K562 (cell line): Measurements from ENCODE around the gene DRGX. TPM values are rescaled to one million over a fixed set of nuclear protein-coding genes. Genes with fewer than 3 reads are reported as not detected.
A peak's percentile ranks its signal among the peaks of the same experiment; 100 is the strongest.

Source experiments
- ATAC-seq: fragments of 200-7000 bp; cut with Tn5 transposase; 3 replicates; pipeline ENCODE4 v1.9.1; 2020; ENCODE audit warnings: moderate library complexity
- BruUV-seq: library from RNA; stranded (reverse); fragments of 400-500 nt; replicated peaks from 2 replicates; lab custom pipeline; 2021; lab: Mats Ljungman, UMichigan
- CTCF ChIA-PET: fragments of 300-600 bp; formaldehyde crosslinking; extraction: SDS; loops from one replicate; lab custom pipeline; 2021; ENCODE audit warnings: low intra/inter-chr PET ratio; lab: Yijun Ruan, JAX
- POLR2A ChIA-PET: fragments of 300-600, 350-650 bp; sonication (Branson Sonifier 250); formaldehyde crosslinking; extraction: SDS; loops from one replicate; lab custom pipeline; 2021; ENCODE audit warnings: antibody characterized with exemption, inconsistent platforms; lab: Yijun Ruan, JAX
- DNase-seq, 4 experiments: peaks; one replicate each; pipeline versions ENCODE4 v3.0.0 to v3.0.0-alpha.2; 2011 to 2018; ENCODE audit warnings: low spot score in 3 of 4, mixed read lengths in 3 of 4; ENCODE audit errors: extremely low read depth in 1 of 4
- FAIRE-seq: peaks from 2 replicates; lab custom pipeline; 2011; peaks lifted over from hg19 to GRCh38; lab: Jason Lieb, UNC
- H2AFZ ChIP-seq: 2 replicates; pipeline ENCODE4 v1.6.0; 2011; ENCODE audit warnings: low read depth, low read length, control low read depth, inconsistent platforms
- H3K27ac ChIP-seq: fragments of 200-600 bp; 3 replicates; pipeline ENCODE4 v1.8.0; 2011; ENCODE audit warnings: low read depth, mild to moderate bottlenecking, control low read depth, inconsistent platforms, low read length, moderate library complexity, mixed read lengths; ENCODE audit errors: extremely low read depth
- H3K27me3 ChIP-seq, 2 experiments: fragments of 300-600 bp in 1 of 2; 2 replicates in 1 of 2; 3 replicates in 1 of 2; pipeline versions ENCODE4 v1.6.0 to v1.8.0; 2011; ENCODE audit warnings: inconsistent platforms in 2 of 2, low read length in 2 of 2, mild to moderate bottlenecking in 1 of 2, mixed read lengths in 1 of 2, moderate library complexity in 1 of 2; ENCODE audit not compliant: control insufficient read depth in 2 of 2, insufficient read depth in 2 of 2
- H3K36me3 ChIP-seq: fragments of 300-600 bp; 3 replicates; pipeline ENCODE4 v1.8.0; 2011; ENCODE audit warnings: mild to moderate bottlenecking, low read length, inconsistent platforms; ENCODE audit not compliant: control insufficient read depth, insufficient read depth
- H3K4me1 ChIP-seq, 2 experiments: fragments of 200-600 bp in 1 of 2; replicated peaks in 1 of 2; 2 replicates in 1 of 2; 3 replicates in 1 of 2; pipeline versions ENCODE4 v1.5.1 to v1.8.0; 2011; ENCODE audit warnings: inconsistent platforms in 2 of 2, low read length in 2 of 2, mild to moderate bottlenecking in 1 of 2, mixed read lengths in 1 of 2, moderate library complexity in 1 of 2; ENCODE audit not compliant: control insufficient read depth in 2 of 2, insufficient read depth in 2 of 2
- H3K4me2 ChIP-seq: 2 replicates; pipeline ENCODE4 v1.6.1; 2011; ENCODE audit warnings: low read length, control low read depth, inconsistent platforms, mixed read lengths; ENCODE audit not compliant: insufficient read depth
- H3K4me3 ChIP-seq: fragments of 200-600 bp; sonication (generic), shearing (Covaris generic); 2 replicates; pipeline ENCODE4 v1.5.1; 2016; ENCODE audit warnings: control low read depth, inconsistent platforms
- H3K79me2 ChIP-seq: fragments of 200-600 bp; 3 replicates; pipeline ENCODE4 v1.8.0; 2011; ENCODE audit warnings: low read length, inconsistent platforms; ENCODE audit not compliant: control insufficient read depth, insufficient read depth
- H3K9ac ChIP-seq, 2 experiments: 2 replicates each; pipeline versions ENCODE4 v1.6.0 to v1.6.1; 2011; ENCODE audit warnings: low read depth in 2 of 2, low read length in 2 of 2, control low read depth in 1 of 2, inconsistent platforms in 1 of 2, mild to moderate bottlenecking in 1 of 2, mixed read lengths in 1 of 2; ENCODE audit not compliant: insufficient read depth in 1 of 2
- H3K9me1 ChIP-seq: one replicate; pipeline ENCODE4 v1.6.0; 2011; ENCODE audit warnings: inconsistent platforms, mild to moderate bottlenecking, low read length, moderate library complexity; ENCODE audit not compliant: control insufficient read depth, insufficient read depth
- H3K9me3 ChIP-seq: replicated peaks from 2 replicates; pipeline ENCODE4 v1.5.1; 2011; ENCODE audit warnings: low read depth, low read length, inconsistent platforms; ENCODE audit not compliant: control insufficient read depth, insufficient read depth
- H4K20me1 ChIP-seq: replicated peaks from 2 replicates; pipeline ENCODE4 v1.6.1; 2011; ENCODE audit warnings: low read length, inconsistent platforms, mixed read lengths; ENCODE audit not compliant: control insufficient read depth, insufficient read depth
- ADNP ChIP-seq: fragments of 200-800 bp; sonication (Bioruptor generic); IDR thresholded peaks from 2 replicates; pipeline ENCODE4 v1.6.1; 2016; ENCODE audit warnings: missing genetic modification characterization, missing compliant biosample characterization
- CEBPB ChIP-seq: fragments of 450-650 bp; IDR thresholded peaks from 2 replicates; pipeline ENCODE4 v1.6.1; 2016; ENCODE audit warnings: missing genetic modification characterization, missing compliant biosample characterization
- MEIS2 ChIP-seq: fragments of 450-650 bp; IDR thresholded peaks from 2 replicates; pipeline ENCODE4 v1.6.1; 2014; ENCODE audit warnings: mild to moderate bottlenecking; ENCODE audit not compliant: partially characterized antibody
- RAD21 ChIP-seq, 2 experiments: fragments of 250-450 bp in 1 of 2; fragments of 450-650 bp in 1 of 2; sonication (Bioruptor Pico) in 1 of 2; formaldehyde crosslinking in 1 of 2; IDR thresholded peaks in 1 of 2; conservative IDR thresholded peaks in 1 of 2; 2 replicates each; pipeline versions ENCODE4 v1.4.0 to v1.8.0; 2020 to 2022; ENCODE audit warnings: mild to moderate bottlenecking in 2 of 2, moderate library complexity in 1 of 2
- TEAD4 ChIP-seq, 2 experiments: sonication (generic) in 1 of 2; formaldehyde crosslinking in 1 of 2; IDR thresholded peaks; 2 replicates each; pipeline versions ENCODE4 v1.6.1 to v1.8.0; 2012 to 2022; ENCODE audit warnings: borderline replicate concordance in 1 of 2, inconsistent platforms in 1 of 2, low read length in 1 of 2, mild to moderate bottlenecking in 1 of 2, missing genetic modification reagents in 1 of 2
- WGBS: fragments of 100-300 bp; shearing (Covaris generic); methylation state at CpG from one replicate; pipeline ENCODE4 v1.1.6; 2016; ENCODE audit warnings: low coverage, mixed read lengths; ENCODE audit not compliant: insufficient coverage; ENCODE audit errors: missing lambda C conversion rate; 5-methylcytosine and 5-hydroxymethylcytosine counted together
- in situ Hi-C: fragments of 300-500 bp; cut with MboI; formaldehyde crosslinking; loops from 4 replicates; pipeline ENCODE4 v1.15.0; 2018; ENCODE audit warnings: inconsistent platforms, mixed read lengths
- intact Hi-C: fragments of 100-400 bp; cut with micrococcal nuclease; formaldehyde crosslinking; loops from 2 replicates; pipeline ENCODE4 v1.14.2; 2022
- polyA plus RNA-seq, 8 experiments: library from polyadenylated mRNA; depleted of rRNA in 4 of 8; stranded (reverse) in 5 of 8; unstranded in 3 of 8; fragments of >200 nt; fragmentation: Nextera tagmentation in 2 of 8; fragmentation: Illumina TruSeq in 1 of 8; extraction: Ambion mirVana in 2 of 8; extraction: Trizol in 1 of 8; gene quantifications; 2 replicates each; pipeline versions ENCODE4 v1.2.1 to v1.2.3, GENCODE V29; 2011 to 2014; ENCODE audit warnings: inconsistent platforms in 1 of 8, missing spikeins in 1 of 8
- total RNA-seq, 7 experiments: library from RNA; depleted of rRNA in 6 of 7; stranded (reverse); fragments of >200 nt in 6 of 7; fragmentation: Illumina TruSeq in 2 of 7; extraction: Trizol in 2 of 7; gene quantifications; 2 replicates each; pipeline versions ENCODE4 v1.2.1 to v1.2.3, GENCODE V29; 2011 to 2021; ENCODE audit warnings: low replicate concordance in 1 of 7
- TF ChIP-seq, protein P1 (sequence below), 2 experiments: fragments of 450-650 bp; formaldehyde crosslinking in 1 of 2; IDR thresholded peaks; 2 replicates each; pipeline versions ENCODE4 v1.4.0 to v1.6.1; 2014 to 2020; ENCODE audit warnings: mild to moderate bottlenecking in 2 of 2, borderline replicate concordance in 1 of 2, low read depth in 1 of 2

Gene DRGX
- total and polyA plus RNA-seq, 9 of the 15 experiments (the other 6 are each of a cell fraction or from before 2014, with no cell fraction given): not detected

DNA sequence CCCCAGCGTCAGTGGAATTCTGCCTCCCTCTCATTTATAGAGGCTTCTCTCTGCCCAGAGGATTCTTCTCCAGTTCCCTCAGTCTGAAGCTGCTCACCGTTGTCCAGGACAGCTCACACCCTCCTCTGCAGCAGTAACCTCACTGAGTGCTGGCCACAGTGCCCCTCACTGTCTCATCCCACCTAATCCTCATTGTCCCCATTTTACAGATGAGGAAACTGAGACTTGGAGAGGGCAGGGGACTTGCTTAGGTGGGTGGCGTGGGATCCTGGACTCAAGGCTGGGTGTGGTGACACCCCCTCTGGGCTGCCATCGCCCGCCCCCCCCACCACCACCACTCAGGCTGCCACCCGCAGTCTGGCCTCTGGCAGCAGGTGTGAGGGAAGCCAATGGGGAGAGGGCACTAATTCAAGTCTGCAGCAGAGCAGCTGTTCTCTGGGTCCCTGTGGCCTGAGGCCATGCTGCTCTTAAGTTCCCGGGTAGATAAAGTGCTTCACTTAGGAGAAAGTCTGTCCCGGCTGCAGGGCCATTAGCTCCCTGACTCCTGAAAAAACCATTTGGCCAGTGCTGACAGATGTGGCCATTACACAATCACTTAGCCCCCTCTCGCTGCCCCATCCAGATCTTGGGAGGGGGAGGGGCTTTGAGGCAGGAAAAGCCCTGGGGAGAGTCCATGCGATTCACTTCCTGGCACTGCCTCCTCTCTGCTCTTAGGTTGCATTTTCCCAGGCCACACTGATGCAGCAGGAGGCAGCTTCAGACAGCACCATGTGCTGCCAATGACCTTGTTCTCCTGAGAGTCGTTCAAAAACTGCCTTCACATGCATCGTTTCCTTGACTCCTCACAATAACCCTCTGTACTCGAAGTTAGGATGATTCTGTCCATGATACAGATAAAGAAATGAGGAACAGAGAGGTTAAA, 36.3 kb downstream of the DRGX start:
- H4K20me1 ChIP-seq: no peaks in the 10 kb centered on the region
- no peak overlapping the region for H3K9ac ChIP-seq
- H3K9me1 ChIP-seq: peaks cover 3% of the 10 kb centered on the region
- CTCF ChIA-PET: interaction anchor here (1.2 kb wide), 1 partner anchor 322 kb away, joined by 3 read pairs; no protein-coding TSS in a partner anchor
- no peaks in the 10 kb centered on the region for H3K9me3 ChIP-seq
- H3K4me1 ChIP-seq: peaks cover 0 to 5% of the 10 kb centered on the region in 2 experiments; a peak in 1 of 5 replicates
- H2AFZ ChIP-seq: peak overlapping the region; percentile 12; the same call in 1 of the 2 replicates
- POLR2A ChIA-PET: interaction anchor here (0.6 to 1.0 kb wide), 2 partner anchors 61 to 255 kb away, joined by 3 to 4 read pairs; no protein-coding TSS in a partner anchor
- FAIRE-seq (no peak), ATAC-seq (peak; percentile 15; the same call in 1 of the 3 replicates), DNase-seq (no peak)
- peaks cover 30 to 44% of the 10 kb centered on the region in 2 experiments for H3K27me3 ChIP-seq
- TF ChIP-seq MEIS2 (peak; percentile 44), CEBPB (tag) (0 out of 2 replicates have a peak, but pooled peaks have one; percentile 7), RAD21 (CRISPR knock-in tag; conservative IDR thresholded peaks at IDR 0.05 in 1 of 2, IDR thresholded peaks at IDR 0.05 in 1 of 2) (peak in 1 of 2 experiments; percentile 17; a peak in 1 of 4 replicates), TEAD4 (IDR thresholded peaks at IDR 0.05; ENCODE audit: low read length) (no peak), TEAD4 (CRISPR knock-in tag; IDR thresholded peaks at IDR 0.05; ENCODE audit: borderline replicate concordance) (no peak), ADNP (tag) (0 out of 2 replicates have a peak, but pooled peaks have one; percentile 29)
- TF ChIP-seq, protein P1, sequence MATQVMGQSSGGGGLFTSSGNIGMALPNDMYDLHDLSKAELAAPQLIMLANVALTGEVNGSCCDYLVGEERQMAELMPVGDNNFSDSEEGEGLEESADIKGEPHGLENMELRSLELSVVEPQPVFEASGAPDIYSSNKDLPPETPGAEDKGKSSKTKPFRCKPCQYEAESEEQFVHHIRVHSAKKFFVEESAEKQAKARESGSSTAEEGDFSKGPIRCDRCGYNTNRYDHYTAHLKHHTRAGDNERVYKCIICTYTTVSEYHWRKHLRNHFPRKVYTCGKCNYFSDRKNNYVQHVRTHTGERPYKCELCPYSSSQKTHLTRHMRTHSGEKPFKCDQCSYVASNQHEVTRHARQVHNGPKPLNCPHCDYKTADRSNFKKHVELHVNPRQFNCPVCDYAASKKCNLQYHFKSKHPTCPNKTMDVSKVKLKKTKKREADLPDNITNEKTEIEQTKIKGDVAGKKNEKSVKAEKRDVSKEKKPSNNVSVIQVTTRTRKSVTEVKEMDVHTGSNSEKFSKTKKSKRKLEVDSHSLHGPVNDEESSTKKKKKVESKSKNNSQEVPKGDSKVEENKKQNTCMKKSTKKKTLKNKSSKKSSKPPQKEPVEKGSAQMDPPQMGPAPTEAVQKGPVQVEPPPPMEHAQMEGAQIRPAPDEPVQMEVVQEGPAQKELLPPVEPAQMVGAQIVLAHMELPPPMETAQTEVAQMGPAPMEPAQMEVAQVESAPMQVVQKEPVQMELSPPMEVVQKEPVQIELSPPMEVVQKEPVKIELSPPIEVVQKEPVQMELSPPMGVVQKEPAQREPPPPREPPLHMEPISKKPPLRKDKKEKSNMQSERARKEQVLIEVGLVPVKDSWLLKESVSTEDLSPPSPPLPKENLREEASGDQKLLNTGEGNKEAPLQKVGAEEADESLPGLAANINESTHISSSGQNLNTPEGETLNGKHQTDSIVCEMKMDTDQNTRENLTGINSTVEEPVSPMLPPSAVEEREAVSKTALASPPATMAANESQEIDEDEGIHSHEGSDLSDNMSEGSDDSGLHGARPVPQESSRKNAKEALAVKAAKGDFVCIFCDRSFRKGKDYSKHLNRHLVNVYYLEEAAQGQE (IDR thresholded peaks at IDR 0.05; ENCODE audit: borderline replicate concordance): peak; percentile 33; the same call in 1 of the 2 replicates
- TF ChIP-seq, protein P1 (CRISPR knock-in tag; IDR thresholded peaks at IDR 0.05; ENCODE audit: low read depth): no peak
- intact Hi-C loops: no loop called here
- in situ Hi-C loops: no loop called here
- BruUV-seq: no TSS peak
- WGBS: 4% methylated on average over 12 of the region's 13 CpGs
- no peaks in the 10 kb centered on the region for H3K79me2 ChIP-seq
- no peak overlapping the region for H3K27ac ChIP-seq
- H3K36me3 ChIP-seq: no peaks in the 10 kb centered on the region
- no peak overlapping the region for H3K4me3 ChIP-seq
- no peak overlapping the region for H3K4me2 ChIP-seq
